MM.1S (cell line): Measurements from ENCODE around the gene SMPD3.

Experiments
- DNase-seq: peaks from one replicate; pipeline ENCODE4 v3.0.0-alpha.2; 2015
- H2AFZ ChIP-seq: fragments of 300-600 bp; sonication (generic); 2 replicates; pipeline ENCODE4 v1.6.0; 2016; ENCODE audit warnings: antibody characterized with exemption, low read length
- H3F3A ChIP-seq: fragments of 300-600 bp; sonication (generic); 2 replicates; pipeline ENCODE4 v1.6.1; 2016; ENCODE audit warnings: mild to moderate bottlenecking, antibody characterized with exemption, low read length, moderate library complexity, mixed read lengths; ENCODE audit not compliant: insufficient read depth
- H3K27ac ChIP-seq: fragments of 300-600 bp; sonication (generic); 2 replicates; pipeline ENCODE4 v1.5.1; 2016; ENCODE audit warnings: mild to moderate bottlenecking, low read length
- H3K27me3 ChIP-seq: fragments of 300-600 bp; sonication (generic); replicated peaks from 2 replicates; pipeline ENCODE4 v1.6.0; 2016; ENCODE audit warnings: low read length; ENCODE audit not compliant: insufficient read depth
- H3K36me3 ChIP-seq: fragments of 300-600 bp; sonication (generic); replicated peaks from 2 replicates; pipeline ENCODE4 v1.6.1; 2016; ENCODE audit warnings: mild to moderate bottlenecking, low read length, mixed read lengths; ENCODE audit not compliant: insufficient read depth
- H3K4me1 ChIP-seq: fragments of 300-600 bp; sonication (generic); 2 replicates; pipeline ENCODE4 v1.6.1; 2016; ENCODE audit warnings: low read length, mixed read lengths
- H3K4me2 ChIP-seq: fragments of 300-600 bp; sonication (generic); 2 replicates; pipeline ENCODE4 v1.6.0; 2016; ENCODE audit warnings: low read depth, low read length
- H3K4me3 ChIP-seq: fragments of 300-600 bp; sonication (generic); 2 replicates; pipeline ENCODE4 v1.5.1; 2016; ENCODE audit warnings: low read length, mixed read lengths
- H3K79me2 ChIP-seq: fragments of 300-600 bp; sonication (generic); 2 replicates; pipeline ENCODE4 v1.6.1; 2016; ENCODE audit warnings: mixed run types, low read length, mixed read lengths
- H3K9ac ChIP-seq: fragments of 300-600 bp; sonication (generic); 2 replicates; pipeline ENCODE4 v1.6.1; 2016; ENCODE audit warnings: low read length, mixed read lengths
- H3K9me2 ChIP-seq: fragments of 300-600 bp; sonication (generic); replicated peaks from 2 replicates; pipeline ENCODE4 v1.6.1; 2016; ENCODE audit warnings: mild to moderate bottlenecking, low read length, mixed read lengths; ENCODE audit not compliant: insufficient read depth
- H3K9me3 ChIP-seq: fragments of 300-600 bp; sonication (generic); replicated peaks from 2 replicates; pipeline ENCODE4 v1.6.1; 2016; ENCODE audit warnings: mild to moderate bottlenecking, low read length, mixed read lengths; ENCODE audit not compliant: insufficient read depth
- H4K20me1 ChIP-seq: fragments of 300-600 bp; sonication (generic); 2 replicates; pipeline ENCODE4 v1.6.1; 2016; ENCODE audit warnings: mild to moderate bottlenecking, low read length, moderate library complexity, mixed read lengths; ENCODE audit not compliant: insufficient read depth
- CTCF ChIP-seq: fragments of 300-600 bp; sonication (generic); IDR thresholded peaks from 2 replicates; pipeline ENCODE4 v1.5.1; 2016; ENCODE audit warnings: antibody characterized with exemption, low read length, mixed read lengths
- EZH2 ChIP-seq: fragments of 300-600 bp; sonication (generic); optimal IDR thresholded peaks from 2 replicates; pipeline ENCODE3; 2017; ENCODE audit warnings: low read depth, mild to moderate bottlenecking, antibody characterized with exemption, low read length, mixed read lengths
- EZH2phosphoT487 ChIP-seq: fragments of 300-600 bp; sonication (generic); IDR thresholded peaks from 2 replicates; pipeline ENCODE4 v1.6.1; 2018; ENCODE audit warnings: antibody characterized with exemption, low read length

The SMPD3 gene

GRCh38 chr16:68395815-68396214, 52.5 kb downstream of the SMPD3 start:
- no peak for DNase-seq
- Histone ChIP-seq H3K4me2 (no peak overlapping the region), H3K9me3 (no peaks in the 10 kb centered on the region), H3K27ac (no peak overlapping the region), H3K36me3 (no peaks in the 10 kb centered on the region), H3F3A (no peaks in the 10 kb centered on the region), H2AFZ (no peak overlapping the region), H3K9me2 (no peaks in the 10 kb centered on the region), H3K4me1 (peaks cover 7% of the 10 kb centered on the region; the same call in 1 of the 2 replicates), H3K79me2 (no peaks in the 10 kb centered on the region), H3K4me3 (no peak overlapping the region), H3K9ac (no peak overlapping the region), H3K27me3 (no peaks in the 10 kb centered on the region), H4K20me1 (no peaks in the 10 kb centered on the region)
- no peak for TF ChIP-seq CTCF
- no peak for TF ChIP-seq EZH2phosphoT487
- TF ChIP-seq EZH2, result no peak

GRCh38 chr16:68395167-68395786, 53.0 kb downstream of the SMPD3 start:
- no peaks in the 10 kb centered on the region for H3K9me3 ChIP-seq
- no peak for DNase-seq
- no peaks in the 10 kb centered on the region for H3K27me3 ChIP-seq
- H3K9me2 ChIP-seq, result no peaks in the 10 kb centered on the region
- no peak overlapping the region for H3K9ac ChIP-seq
- H2AFZ ChIP-seq, result no peak overlapping the region
- H3K4me2 ChIP-seq, result no peak overlapping the region
- TF ChIP-seq EZH2 (no peak), CTCF (no peak), EZH2phosphoT487 (no peak)
- no peak overlapping the region for H3K4me3 ChIP-seq
- peaks cover 7% of the 10 kb centered on the region; the same call in 1 of the 2 replicates for H3K4me1 ChIP-seq
- no peak overlapping the region for H3K27ac ChIP-seq
- no peaks in the 10 kb centered on the region for H3K79me2 ChIP-seq
- H4K20me1 ChIP-seq, result no peaks in the 10 kb centered on the region
- H3F3A ChIP-seq, result no peaks in the 10 kb centered on the region
- H3K36me3 ChIP-seq, result no peaks in the 10 kb centered on the region

DNA sequence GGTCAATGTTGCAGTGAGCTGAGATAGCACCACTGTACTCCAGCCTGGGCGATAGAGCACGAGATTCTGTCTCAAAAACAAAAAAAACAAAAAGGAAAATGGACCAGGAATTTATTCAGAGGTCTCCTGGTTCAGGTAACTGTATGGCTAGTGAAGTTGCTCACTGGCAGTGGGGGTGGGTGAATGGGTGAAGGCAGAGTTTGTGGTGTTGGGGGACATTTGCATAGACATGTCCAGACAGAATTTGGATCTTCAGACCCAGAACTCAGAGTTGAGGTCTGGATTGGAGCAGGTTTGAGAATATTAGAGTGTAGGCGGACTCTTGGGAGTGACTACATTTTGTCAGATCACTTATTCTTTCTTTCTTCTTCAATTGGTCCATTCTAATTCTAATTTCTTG, 55.0 kb downstream of the SMPD3 start:
- no peaks in the 10 kb centered on the region for H3K36me3 ChIP-seq
- TF ChIP-seq EZH2phosphoT487 (no peak), CTCF (no peak), EZH2 (no peak)
- H3K27me3 ChIP-seq, result no peaks in the 10 kb centered on the region
- no peak overlapping the region for H3K4me2 ChIP-seq
- DNase-seq, result no peak
- H3K9me2 ChIP-seq, result no peaks in the 10 kb centered on the region
- H2AFZ ChIP-seq, result no peak overlapping the region
- no peak overlapping the region for H3K27ac ChIP-seq
- H3K4me3 ChIP-seq, result no peak overlapping the region
- no peaks in the 10 kb centered on the region for H3K79me2 ChIP-seq
- H3K4me1 ChIP-seq, result peaks cover 7% of the 10 kb centered on the region; the same call in 1 of the 2 replicates
- no peaks in the 10 kb centered on the region for H4K20me1 ChIP-seq
- no peaks in the 10 kb centered on the region for H3F3A ChIP-seq
- no peaks in the 10 kb centered on the region for H3K9me3 ChIP-seq
- H3K9ac ChIP-seq, result no peak overlapping the region
